Caki2 (cell line): ENCODE data around the gene DKK2. TPM values are rescaled to one million over a fixed set of nuclear protein-coding genes. Genes with fewer than 3 reads are reported as not detected.

Experiments
- DNase-seq: peaks from one replicate; pipeline ENCODE4 v3.0.0-alpha.2; 2015; ENCODE audit warnings: low read depth
- in situ Hi-C: cut with HindIII; loops from 2 replicates; pipeline ENCODE4 v1.10.0; 2016; ENCODE audit warnings: low sequenced_read_pairs, low pct_unique_long_range_greater_than_20kb, mixed read lengths
- total RNA-seq: library from RNA; depleted of rRNA; stranded (reverse); fragments of >200 nt; shearing (Covaris generic); gene quantifications from 2 replicates; pipeline ENCODE4 v1.2.3, GENCODE V29; 2014; ENCODE audit warnings: low replicate concordance

Gene DKK2
- total RNA-seq, 1 experiment from 2014 or later: not detected

DNA sequence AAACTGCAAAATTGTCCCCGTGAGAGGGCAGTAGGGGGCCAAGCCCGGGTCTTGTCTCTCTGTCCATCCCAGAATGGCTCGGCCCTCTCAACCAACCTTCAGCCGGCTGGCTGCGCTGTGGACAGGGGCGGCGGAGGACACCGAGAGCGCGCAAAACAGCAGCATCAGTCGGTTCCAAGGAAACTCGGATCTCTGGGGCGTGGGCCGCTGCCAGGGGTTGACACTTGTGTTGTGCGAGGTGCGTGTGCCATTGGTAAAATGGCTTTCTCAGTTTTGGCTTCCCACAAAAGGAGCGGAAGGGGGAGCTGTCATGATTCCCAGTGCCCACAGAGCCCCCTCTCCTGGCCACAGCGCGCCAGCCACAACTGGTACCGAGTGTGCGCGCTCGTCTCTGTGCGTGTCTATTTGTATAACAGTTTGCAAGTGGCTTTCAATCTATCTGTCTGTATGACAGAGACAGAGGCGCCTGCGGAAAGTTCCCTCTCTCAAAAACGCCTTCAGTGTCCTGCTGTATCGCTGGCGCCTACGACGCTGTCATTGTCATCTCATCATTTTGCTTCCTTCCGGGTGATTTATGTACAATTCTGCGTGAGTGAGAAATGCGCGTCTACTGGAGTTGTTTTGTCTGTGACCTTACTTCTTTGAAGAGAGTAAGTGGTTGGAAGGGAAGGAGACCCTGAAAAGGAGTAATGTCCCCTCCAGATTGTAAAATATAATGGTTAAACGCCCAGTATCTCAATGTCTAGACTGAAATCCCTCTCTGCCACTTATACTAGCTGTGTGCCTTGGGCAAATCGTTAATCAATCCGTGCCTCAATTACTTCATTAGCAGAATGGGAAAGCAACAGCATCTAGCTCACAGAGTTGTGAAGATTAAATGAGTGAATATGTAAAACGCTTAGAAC lies 1.8 kb downstream of the DKK2 start:
- in situ Hi-C loops: no loop called here
- DNase-seq: peak; percentile 62

DNA sequence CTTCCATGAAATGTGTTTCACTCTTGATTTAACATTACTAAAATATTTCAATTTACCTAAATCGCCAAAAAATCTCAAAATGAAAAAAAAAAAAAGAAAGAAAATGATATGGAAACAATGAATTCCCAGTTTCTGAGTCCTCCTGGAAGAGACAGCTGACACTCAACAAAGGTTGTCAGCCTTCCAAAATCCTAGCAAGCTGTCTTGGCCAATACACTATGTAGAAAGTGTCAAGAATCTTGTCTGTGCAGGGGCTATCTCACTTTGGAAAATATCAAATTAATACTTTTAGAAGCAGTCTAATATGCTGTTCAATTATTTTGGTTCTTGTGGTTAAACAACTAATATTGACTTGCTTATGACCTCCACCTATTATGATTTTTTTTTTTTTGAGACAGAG lies 8.7 kb downstream of the DKK2 start:
- in situ Hi-C loops: no loop called here
- DNase-seq: no peak

DNA sequence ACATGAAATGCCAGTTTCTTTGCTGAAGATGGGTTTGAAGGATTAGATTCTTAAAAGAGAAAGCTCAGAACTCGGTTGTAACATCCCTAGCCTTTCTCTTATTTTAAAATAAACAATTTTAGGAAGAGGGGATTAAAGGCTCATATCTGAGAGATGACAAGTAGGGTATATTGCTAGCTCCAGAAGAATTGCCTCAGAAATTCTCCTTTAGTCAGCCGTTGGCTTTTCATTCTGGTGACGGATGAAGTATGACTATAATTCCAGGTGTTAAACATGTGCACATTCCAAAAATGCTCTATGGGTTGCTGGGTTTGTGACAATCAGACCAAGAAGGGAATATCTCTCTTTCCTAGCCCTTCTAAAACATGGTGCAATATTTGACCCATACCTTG lies 17.8 kb downstream of the DKK2 start:
- in situ Hi-C loops: no loop called here
- DNase-seq: no peak

DNA sequence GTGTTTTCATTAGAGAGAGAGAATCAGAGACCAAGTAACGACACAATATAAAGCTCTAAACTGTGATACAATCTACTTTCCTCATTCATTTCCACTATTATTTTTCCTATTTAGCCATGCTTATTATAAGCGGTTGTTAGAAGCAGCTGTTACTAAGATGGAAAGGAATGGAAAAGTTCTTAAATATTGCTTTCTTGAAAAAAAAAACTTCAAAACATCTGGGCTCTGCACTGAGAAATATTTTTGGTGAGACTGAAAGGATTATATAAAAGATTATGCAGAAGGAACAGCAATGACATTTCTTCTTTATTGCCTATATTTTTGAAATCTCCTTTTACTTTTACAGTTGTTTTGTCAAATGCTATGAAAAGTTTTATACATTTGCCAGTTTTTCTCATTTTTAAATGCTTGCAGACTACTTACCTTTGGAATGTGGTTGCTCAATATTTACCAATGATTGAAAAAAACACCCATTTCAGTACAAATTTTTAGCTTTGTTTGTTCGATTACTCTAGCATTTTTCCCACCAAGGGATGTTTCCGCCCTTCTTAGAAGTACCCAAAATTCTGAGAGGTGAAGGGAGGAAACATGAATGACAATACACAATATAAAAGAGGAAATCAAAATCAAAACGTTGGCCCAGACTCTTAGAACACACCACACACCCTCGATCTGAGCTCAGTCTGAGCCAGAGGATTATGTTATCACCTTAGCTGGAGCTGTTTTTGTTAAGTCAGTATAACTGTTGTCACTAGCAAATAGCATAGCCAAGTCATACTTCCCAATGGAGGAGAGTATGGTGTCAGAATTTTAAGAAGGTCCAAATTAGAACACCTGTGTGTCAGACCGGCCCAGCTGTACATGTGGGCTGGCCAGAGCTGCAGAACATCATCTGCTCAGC lies 18.4 kb downstream of the DKK2 start:
- DNase-seq: no peak

DNA sequence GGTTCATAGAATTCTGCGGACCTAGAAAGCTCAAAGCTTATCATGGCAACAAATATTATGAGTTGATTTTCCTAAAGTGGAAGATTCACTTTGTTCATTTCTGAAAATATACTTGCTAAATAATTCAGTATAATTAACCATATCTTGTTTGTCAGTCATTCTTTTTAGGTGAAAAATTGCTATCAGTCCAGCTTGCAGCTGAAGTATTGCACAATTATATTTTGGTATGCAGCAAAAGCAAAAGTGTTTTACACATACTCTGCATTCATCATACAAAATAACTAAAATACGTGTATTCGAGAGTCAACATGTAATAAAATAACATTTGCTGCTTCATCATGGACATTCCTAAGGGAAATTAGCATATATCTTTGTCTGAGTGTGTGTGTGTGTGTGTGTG lies 24.8 kb downstream of the DKK2 start:
- in situ Hi-C loops: no loop called here
- DNase-seq: no peak

More for the DNA sequence above, 18.4 kb downstream of the DKK2 start:
- in situ Hi-C loops: no loop called here

DNA sequence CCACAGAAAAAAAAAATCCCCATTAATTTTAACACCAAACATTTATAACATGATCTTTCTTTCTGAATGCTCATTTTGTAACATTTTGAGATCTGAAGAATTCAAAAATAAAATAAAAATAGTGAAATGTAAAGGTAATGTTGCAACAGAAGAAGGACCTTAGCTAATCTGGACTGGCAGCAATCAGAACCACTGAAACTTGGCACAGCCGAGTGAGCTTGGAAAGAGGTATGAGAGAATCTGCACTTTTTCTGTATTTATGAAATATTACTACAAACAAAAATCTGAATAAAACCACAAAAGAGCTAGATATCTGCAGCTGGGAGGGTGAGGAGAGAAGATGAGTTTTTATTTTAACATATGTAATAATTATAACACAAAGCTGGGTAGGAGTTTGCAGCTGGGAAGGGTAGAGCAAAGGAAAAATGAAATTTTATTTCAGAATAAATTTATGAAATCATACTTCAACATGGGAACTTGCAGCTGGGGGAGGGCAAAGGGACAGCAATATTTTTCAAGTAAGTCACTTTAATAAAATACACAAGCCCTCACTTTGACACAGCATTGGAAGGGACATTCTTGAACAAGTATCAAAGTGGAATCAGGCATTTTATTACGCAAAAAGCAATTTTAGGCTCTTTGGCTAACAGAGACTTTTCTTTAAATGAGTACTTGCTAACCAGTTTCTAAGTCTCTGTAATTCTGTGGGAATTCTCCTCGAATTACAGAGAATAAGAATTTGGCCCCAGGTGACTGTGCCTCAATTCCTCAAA lies 26.7 kb downstream of the DKK2 start:
- no peak for DNase-seq
- in situ Hi-C loops: no loop called here

DNA sequence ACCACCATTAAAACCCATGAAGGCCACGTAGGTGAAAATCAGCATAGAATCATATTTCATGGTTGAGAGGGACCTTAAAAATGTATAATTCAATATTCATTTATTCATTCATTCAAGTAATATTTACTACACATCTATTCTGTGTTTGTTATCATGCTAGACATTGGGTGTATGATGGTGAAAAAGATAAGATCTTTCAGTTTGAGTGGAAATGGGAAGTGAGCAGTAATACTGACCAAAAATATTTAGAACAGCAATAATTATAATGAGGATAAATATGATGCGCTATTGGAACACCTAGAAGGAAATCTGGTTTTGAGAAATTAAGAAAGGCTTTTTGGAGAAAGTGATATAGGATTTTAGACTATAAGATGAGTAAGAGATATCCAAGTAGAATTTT lies 28.0 kb downstream of the DKK2 start:
- in situ Hi-C loops: no loop called here
- DNase-seq: no peak

DNA sequence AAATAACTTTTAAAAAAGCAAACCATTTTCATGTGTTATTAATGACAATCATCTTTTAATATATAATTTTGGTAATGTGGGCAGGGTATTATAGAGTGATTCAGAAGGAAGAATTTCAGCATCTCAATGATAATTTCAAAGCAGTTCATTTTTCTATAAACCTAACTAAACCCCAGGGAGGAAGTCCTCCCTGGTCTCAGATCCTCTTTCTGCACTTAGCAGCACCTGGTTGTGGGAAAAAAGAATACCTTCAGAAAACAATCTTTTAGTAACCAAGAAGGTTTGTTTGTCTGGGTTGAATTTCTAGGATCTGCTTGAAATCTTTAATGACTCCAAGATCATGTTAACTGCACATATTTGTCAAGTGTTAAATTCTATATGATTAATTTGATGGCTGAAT lies 29.9 kb downstream of the DKK2 start:
- in situ Hi-C loops: no loop called here
- DNase-seq: no peak

DNA sequence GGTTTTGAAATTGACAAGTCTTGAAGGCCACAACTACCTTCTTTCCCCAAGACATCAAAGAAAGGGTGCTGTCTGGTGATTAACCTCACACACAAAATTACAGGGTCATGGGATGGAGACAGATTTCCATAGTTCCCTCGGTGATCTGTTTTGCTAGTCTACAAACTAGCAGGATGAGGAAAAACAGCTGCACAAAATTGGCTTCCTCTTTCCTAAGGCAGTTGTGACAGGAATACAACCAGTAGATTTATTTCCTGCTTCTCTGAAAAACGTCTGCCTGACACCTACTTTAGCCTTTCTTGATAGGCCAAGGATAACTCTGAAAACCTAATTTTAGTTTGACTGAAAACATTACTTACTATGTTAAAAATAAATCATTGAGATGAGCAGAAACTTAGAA lies 39.6 kb downstream of the DKK2 start:
- no peak for DNase-seq
- in situ Hi-C loops: no loop called here

DNA sequence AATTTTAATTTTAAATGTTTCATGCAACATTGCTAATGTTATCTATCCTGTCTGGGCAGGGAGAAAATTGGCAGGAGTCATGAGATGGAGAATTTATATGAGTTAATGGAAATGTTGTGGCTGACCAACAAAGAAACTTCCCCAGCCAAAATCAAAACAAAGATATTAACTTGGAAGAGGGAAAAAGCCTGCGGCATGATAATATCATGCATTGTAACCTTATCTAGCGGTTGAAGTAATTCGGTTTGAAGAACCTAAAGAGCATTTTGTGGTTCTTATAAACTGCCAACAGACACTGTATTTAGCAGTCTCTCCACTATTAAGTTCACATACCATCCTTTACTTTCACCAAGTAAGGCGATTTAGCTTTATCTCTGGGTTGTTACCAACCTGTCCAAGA lies 42.3 kb downstream of the DKK2 start:
- in situ Hi-C loops: no loop called here
- no peak for DNase-seq

DNA sequence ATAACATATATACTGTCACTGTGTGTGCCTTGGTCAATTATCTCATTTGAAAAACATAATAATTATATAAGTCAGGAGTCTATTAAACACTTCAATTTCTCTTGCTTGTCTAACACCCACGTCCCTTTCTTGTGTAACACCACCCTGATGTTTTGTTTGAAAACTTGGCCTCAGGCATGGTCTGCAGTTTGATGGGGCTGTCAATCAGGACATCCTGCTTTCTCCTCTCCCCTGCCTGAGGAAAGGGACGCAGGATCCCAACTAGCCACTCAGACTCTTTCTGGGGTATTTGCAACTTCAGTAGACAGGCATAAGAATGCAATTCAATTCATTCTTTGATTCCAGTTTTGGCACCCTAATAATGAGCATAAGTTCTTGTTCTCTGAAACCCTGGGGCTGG lies 48.8 kb downstream of the DKK2 start:
- no peak for DNase-seq
- in situ Hi-C loops: no loop called here

DNA sequence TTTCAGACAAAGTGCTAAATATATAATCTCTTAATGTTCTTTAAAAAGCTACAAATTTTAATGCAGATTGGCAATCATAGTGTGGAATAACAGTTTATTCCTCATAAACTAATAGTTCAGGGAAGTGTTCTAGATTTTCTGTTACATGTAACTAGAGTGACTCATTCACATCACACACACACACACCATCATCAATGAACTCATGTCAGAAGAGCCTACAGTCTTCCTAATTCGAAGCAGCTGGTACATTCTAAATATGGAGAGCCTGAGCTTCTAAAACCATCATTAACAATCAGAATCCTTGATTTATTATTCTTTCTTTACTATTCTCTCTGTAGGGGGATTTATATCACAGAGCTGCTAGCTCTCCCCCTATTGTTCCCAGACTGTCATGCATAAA lies 49.6 kb downstream of the DKK2 start:
- in situ Hi-C loops: no loop called here
- DNase-seq: no peak

DNA sequence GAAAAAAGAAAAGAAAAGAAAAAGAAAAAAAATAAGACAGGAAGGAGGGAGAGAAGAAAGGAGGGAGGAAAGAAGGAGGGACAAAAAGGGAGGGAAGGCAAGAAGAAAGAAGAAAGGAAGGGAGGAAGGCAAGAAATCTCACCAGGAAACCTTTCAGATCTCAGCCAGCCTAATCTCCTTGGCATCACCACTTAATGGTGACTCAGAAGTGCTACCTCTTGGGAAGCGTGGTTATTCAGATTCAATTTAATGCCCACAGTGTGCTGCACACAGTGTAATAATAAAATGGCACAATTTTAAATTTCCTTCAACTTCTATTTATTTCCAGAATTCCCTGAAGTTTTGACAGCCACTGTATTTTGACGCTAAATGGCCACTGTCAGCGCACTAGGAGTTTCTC lies 50.3 kb downstream of the DKK2 start:
- no peak for DNase-seq
- in situ Hi-C loops: no loop called here

DNA sequence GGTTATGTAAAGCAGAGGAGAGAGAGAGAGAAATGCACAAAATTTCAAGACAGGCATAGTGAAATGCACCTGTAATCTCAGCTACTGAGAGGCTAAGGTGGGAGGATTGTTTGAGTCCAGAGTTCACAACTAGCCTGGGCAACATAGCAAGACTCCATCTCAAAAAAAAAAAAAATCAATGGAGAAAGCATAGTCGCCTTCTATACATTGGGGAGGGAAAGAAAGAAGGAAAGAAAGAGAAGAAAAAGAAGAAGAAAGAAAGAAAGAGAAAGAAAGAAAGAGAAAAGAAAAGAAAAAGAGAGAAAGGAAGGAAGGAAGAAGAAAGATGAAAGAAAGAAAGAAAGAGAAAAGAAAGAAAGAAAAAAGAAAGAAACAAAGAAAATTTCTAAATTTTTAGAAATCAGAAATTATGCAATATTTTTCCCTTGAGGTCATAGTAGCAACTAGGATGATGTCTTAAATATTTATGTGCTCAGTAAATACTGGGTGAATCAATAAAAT lies 53.4 kb downstream of the DKK2 start:
- no peak for DNase-seq
- in situ Hi-C loops: no loop called here

DNA sequence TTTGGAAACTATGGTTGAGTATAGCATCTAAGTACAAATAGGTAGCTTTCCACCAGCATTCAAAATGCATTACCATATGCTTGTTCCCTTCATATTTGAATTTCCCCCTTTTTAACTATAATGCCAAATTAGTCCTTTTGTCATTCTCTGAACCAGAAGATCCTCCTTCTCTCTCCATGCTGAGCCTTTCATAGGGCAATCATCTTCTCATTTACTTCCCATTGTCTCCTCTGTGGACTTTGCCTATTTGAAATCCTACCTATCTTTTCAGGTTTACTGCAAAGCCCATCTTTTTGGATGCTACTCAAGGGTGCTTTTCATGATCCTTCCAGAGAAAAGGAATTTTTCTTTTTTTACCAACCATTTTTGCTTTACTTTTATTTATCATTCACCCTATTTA lies 54.7 kb downstream of the DKK2 start:
- in situ Hi-C loops: no loop called here
- no peak for DNase-seq

DNA sequence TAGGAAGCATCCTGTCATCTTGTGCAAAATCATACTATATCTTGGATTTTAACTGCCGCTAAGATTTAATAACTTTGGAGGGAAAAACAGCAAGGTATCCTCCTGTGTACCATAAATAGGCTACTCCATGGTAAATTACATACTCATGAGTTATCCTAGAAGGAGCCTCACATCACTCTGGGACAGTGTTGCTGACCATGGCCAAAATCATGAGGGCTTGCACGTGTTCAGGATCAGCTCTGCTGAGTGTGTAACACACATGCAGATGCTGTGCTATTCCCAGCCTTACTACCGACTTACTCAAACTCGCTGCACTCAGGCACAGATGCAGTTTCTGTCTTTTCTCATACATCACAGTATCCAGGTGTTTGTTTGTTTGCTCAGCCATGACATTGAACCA lies 56.6 kb downstream of the DKK2 start:
- in situ Hi-C loops: no loop called here
- no peak for DNase-seq

DNA sequence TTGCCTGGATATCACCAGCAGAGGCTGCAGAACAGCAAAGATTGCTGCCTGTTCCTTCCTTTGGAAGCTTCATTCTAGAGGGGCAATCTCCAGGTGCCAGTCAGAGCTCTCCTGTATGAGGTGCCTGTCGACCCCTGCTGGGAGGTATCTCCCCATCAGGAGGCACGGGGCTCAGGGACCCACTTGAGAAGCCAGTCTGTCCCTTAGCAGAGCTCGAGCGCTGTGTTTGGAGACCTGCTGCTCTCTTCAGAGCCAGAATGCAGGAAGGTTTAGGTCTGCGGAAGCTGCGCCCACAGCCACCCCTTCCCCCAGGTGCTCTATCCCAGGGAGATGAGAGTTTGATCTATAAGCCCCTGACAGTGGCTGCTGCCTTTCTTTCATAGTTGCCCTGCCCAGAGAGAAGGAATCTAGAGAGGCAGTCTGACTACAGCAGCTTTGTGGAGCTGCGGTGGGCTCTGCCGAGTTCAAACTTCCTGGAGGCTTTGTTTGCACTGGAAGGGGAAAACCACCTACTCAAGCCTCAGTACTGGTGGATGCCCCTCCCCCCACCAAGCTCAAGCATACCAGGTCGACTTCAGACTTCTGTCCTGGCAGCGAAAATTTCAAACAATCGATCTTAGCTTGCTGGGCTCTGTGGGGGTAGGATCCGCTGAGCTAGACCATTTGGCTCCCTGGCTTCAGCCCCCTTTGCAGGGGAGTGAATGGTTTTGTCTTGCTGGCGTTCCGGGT lies 57.9 kb downstream of the DKK2 start:
- in situ Hi-C loops: no loop called here

DNA sequence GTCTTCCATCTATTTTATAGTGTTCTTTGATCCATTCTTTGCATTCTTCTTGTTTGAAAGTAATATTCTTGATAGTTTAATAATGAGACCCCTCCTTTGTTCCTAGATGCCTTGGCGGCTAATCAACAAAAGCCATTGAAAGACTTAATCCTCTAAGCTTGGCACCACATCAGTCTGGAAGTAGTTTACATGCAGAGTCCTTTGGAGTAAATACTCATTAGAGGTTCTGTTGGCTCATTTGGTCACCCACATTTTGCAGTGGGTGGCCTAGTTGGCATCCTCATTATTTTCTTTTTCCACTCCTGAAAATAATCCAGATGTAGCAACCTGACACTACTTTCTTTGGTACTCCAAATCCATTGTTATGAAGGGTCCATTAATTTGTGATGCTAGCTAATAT lies 64.5 kb downstream of the DKK2 start:
- in situ Hi-C loops: no loop called here
- no peak for DNase-seq

More for the DNA sequence above, 57.9 kb downstream of the DKK2 start:
- no peak for DNase-seq
